Mesenteric fat pad (tissue), 1 donor: ENCODE data around the gene KASH5. TPM values are rescaled to one million over a fixed set of nuclear protein-coding genes. Genes with fewer than 3 reads are reported as not detected.
"Not testable (repeated sequence)": the region's sequence is repeated elsewhere in the genome, so short reads cannot be mapped to it uniquely, and the experiment has no call there.

ENCODE experiments used
- DNase-seq: peaks from one replicate; pipeline ENCODE4 v3.0.0-alpha.2; 2020; ENCODE audit warnings: low spot score
- total RNA-seq: library from RNA; stranded (reverse); fragmentation: NEBNext Ultra II Directional; extraction: Animal tissue kit (Norgen Biotek cat#: 25700); gene quantifications from one replicate; pipeline ENCODE4 v1.2.1, GENCODE V29; 2021
- donor health status: DM: yes; HTN: yes; CAD: no.

Gene KASH5
- total RNA-seq, 1 donor from 2014 or later = not detected

GRCh38 chr19:49453013-49453756 lies 65.1 kb downstream of the KASH5 start, which contains the start of gene ALDH16A1:
ALDH16A1 (plus strand) TSS chr19:49453225; CDS start chr19:49453332, 107 bp downstream.
- DNase-seq = peak; percentile 99

- no peak for DNase-seq
These were observed 65.8 kb downstream of the KASH5 start for GRCh38 chr19:49453757-49454240.

- no peak for DNase-seq
These were observed 67.7 kb downstream of the KASH5 start for GRCh38 chr19:49455773-49456172.

DNA sequence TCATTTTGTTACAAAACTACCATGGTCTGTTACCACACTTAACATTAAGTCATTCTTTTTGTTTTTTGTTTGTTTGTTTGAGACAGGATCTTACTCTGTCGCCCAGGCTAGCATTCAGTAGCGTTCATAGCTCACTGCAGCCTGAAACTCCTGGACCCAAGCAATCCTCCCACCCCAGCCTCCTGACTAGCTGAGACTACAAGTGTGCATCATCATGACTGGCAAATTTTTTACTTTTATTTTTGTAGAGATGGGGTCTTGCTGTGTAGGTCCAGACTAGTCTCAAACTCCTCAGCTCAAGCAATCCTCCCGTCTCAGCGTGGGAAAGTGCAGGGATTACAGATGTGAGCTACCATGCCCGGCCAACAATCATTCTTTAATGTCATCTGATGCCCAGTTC lies 68.3 kb downstream of the KASH5 start:
- no peak for DNase-seq

DNA sequence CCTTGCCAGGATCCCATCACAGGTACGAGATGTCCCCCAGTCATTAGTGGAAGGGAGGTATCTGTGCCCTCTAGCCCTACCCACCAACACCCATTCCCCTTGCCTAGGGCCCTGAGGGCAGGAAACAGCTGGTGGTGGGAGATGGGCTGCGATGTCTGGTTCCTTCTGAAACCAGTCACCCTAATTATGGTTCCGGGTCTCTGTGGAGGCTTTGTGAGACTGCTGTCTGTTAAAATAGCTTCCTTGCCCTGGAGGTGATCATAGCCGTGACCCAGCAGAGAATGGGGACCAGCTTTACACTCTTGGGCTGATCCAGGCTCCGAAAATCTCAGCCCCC lies 70.5 kb downstream of the KASH5 start:
- DNase-seq = no peak

- DNase-seq = no peak
These were observed 71.3 kb downstream of the KASH5 start for GRCh38 chr19:49459388-49459787.

DNA sequence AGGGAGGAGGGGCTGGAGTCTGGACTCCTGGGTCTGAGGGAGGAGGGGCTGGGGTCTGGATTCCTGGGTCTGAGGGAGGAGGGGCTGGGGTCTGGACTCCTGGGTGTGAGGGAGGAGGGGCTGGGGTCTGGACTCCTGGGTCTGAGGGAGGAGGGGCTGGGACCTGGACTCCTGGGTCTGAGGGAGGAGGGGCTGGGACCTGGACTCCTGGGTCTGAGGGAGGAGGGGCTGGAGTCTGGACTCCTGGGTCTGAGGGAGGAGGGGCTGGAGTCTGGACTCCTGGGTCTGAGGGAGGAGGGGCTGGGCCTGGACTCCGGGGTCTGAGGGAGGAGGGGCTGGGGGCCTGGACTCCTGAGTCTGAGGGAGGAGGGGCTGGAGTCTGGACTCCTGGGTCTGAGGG lies 73.1 kb downstream of the KASH5 start:
- not testable (repeated sequence) for DNase-seq

DNA sequence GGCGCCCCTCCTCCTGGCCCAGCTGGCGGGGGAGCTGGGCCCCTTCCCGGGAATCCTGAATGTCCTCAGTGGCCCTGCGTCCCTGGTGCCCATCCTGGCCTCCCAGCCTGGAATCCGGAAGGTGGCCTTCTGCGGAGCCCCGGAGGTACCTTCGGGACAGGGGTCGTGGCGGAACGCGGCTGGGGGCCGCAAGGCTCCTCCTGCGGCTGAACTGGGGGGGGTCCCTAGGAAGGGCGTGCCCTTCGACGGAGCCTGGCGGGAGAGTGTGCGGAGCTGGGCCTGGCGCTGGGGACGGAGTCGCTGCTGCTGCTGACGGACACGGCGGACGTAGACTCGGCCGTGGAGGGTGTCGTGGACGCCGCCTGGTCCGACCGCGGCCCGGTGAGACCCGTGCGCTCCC lies 73.6 kb downstream of the KASH5 start:
- DNase-seq = no peak

- no peak for DNase-seq
These were observed 74.4 kb downstream of the KASH5 start for GRCh38 chr19:49462492-49462891.

GRCh38 chr19:49463960-49464740 lies 76.1 kb downstream of the KASH5 start:
- DNase-seq = no peak

DNA sequence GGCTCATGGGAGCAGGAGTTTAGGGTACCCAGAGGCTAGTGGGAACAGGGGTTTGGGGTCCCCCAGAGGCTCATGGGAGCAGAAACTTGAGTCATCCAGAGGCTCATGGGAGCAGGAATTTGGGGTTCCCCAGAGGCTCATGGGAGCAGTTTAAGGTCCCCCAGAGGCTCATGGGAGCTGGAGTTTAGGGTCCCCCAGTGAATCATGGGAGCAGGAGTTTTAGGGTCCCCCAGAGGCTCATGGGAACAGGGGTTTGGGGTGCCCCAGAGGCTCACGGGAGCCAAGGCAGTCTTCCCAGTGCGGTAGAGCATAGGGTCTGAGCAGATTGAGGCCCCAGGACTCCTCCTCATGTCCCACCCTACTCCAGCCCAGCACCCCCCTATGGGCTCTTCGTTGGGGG lies 77.3 kb downstream of the KASH5 start:
- no peak for DNase-seq

Other genes with a start within 250 kb of the KASH5 start
- gene HRC, start 232.9 kb upstream of the KASH5 start, total RNA-seq = 1.3 TPM
- gene TRPM4, start 230.5 kb upstream of the KASH5 start, total RNA-seq = 17.0 TPM
- 3.1 TPM for gene SLC6A16, start 63.1 kb upstream of the KASH5 start, total RNA-seq
- gene CD37, start 52.8 kb upstream of the KASH5 start, total RNA-seq = 32.1 TPM
- 48.3 TPM for gene TEAD2, start 25.8 kb upstream of the KASH5 start, total RNA-seq
- gene DKKL1, start 24.4 kb upstream of the KASH5 start, total RNA-seq = not detected
- gene PTH2, start 35.2 kb downstream of the KASH5 start, total RNA-seq = not detected
- gene GFY, start 37.1 kb downstream of the KASH5 start, total RNA-seq = not detected
- 2.3 TPM for gene SLC17A7, start 53.3 kb downstream of the KASH5 start, total RNA-seq
- 50.2 TPM for gene PIH1D1, start 63.6 kb downstream of the KASH5 start, total RNA-seq
- gene ALDH16A1, start 65.0 kb downstream of the KASH5 start, total RNA-seq = 32.1 TPM
- 6.2 TPM for gene FLT3LG, start 86.0 kb downstream of the KASH5 start, total RNA-seq
- gene RPL13A, start 99.4 kb downstream of the KASH5 start, total RNA-seq = 2,027 TPM
- gene RPS11, start 108.2 kb downstream of the KASH5 start, total RNA-seq = 1,458 TPM
- 476 TPM for gene FCGRT, start 124.4 kb downstream of the KASH5 start, total RNA-seq
- 76.2 TPM for gene RCN3, start 139.8 kb downstream of the KASH5 start, total RNA-seq
- gene NOSIP, start 192.3 kb downstream of the KASH5 start, total RNA-seq = 46.0 TPM
- gene PRRG2, start 193.1 kb downstream of the KASH5 start, total RNA-seq = 1.1 TPM
- gene PRR12, start 202.9 kb downstream of the KASH5 start, total RNA-seq = 22.3 TPM